ENCODE results near the gene LAMC2.
"Not testable (repeated sequence)": the region's sequence is repeated elsewhere in the genome, so short reads cannot be mapped to it uniquely, and the experiment has no call there.

Gene LAMC2

GRCh38 chr1:183185941-183186490 is at the start of gene LAMC2:
LAMC2 (plus strand) TSS chr1:183186264; CDS start chr1:183186353, 89 bp downstream.
- DNase-seq (ENCODE audit: low read depth) = no peak

- DNase-seq (ENCODE audit: low read depth) = no peak
These were observed 48.3 kb upstream of the LAMC2 start for GRCh38 chr1:183137782-183138181.

- DNase-seq (ENCODE audit: low read depth) = peak; percentile 29
These were observed 47.8 kb upstream of the LAMC2 start for GRCh38 chr1:183138301-183138700.

- DNase-seq (ENCODE audit: low read depth) = no peak
These were observed 46.7 kb upstream of the LAMC2 start for GRCh38 chr1:183139281-183139942.

- no peak for DNase-seq (ENCODE audit: low read depth)
These were observed 45.4 kb upstream of the LAMC2 start for GRCh38 chr1:183140633-183141032.

GRCh38 chr1:183142171-183142570 is 43.9 kb upstream of the LAMC2 start:
- no peak for DNase-seq (ENCODE audit: low read depth)

GRCh38 chr1:183143576-183144315 is 42.3 kb upstream of the LAMC2 start:
- no peak for DNase-seq (ENCODE audit: low read depth)

- DNase-seq (ENCODE audit: low read depth) = no peak
These were observed 41.3 kb upstream of the LAMC2 start for GRCh38 chr1:183144752-183145151.

- no peak for DNase-seq (ENCODE audit: low read depth)
These were observed 38.3 kb upstream of the LAMC2 start for GRCh38 chr1:183147735-183148134.

- peak; percentile 50 for DNase-seq (ENCODE audit: low read depth)
These were observed 37.5 kb upstream of the LAMC2 start for GRCh38 chr1:183148599-183148998.

GRCh38 chr1:183149273-183149672 is 36.8 kb upstream of the LAMC2 start:
- no peak for DNase-seq (ENCODE audit: low read depth)

GRCh38 chr1:183150032-183150431 is 36.0 kb upstream of the LAMC2 start:
- not testable (repeated sequence) for DNase-seq (ENCODE audit: low read depth)

- no peak for DNase-seq (ENCODE audit: low read depth)
These were observed 35.6 kb upstream of the LAMC2 start for GRCh38 chr1:183150445-183150844.

- no peak for DNase-seq (ENCODE audit: low read depth)
These were observed 33.9 kb upstream of the LAMC2 start for GRCh38 chr1:183152180-183152579.

- DNase-seq (ENCODE audit: low read depth) = no peak
These were observed 30.1 kb upstream of the LAMC2 start for GRCh38 chr1:183155939-183156338.

- no peak for DNase-seq (ENCODE audit: low read depth)
These were observed 26.1 kb upstream of the LAMC2 start for GRCh38 chr1:183159960-183160359.

GRCh38 chr1:183161391-183161790 is 24.7 kb upstream of the LAMC2 start:
- no peak for DNase-seq (ENCODE audit: low read depth)

- peak; percentile 89 for DNase-seq (ENCODE audit: low read depth)
These were observed 22.7 kb upstream of the LAMC2 start for GRCh38 chr1:183163316-183163715.

- DNase-seq (ENCODE audit: low read depth) = no peak
These were observed 21.7 kb upstream of the LAMC2 start for GRCh38 chr1:183164340-183164739.

GRCh38 chr1:183164963-183165362 is 21.1 kb upstream of the LAMC2 start:
- no peak for DNase-seq (ENCODE audit: low read depth)

GRCh38 chr1:183165456-183165855 is 20.6 kb upstream of the LAMC2 start:
- DNase-seq (ENCODE audit: low read depth) = no peak

GRCh38 chr1:183166454-183166853 is 19.6 kb upstream of the LAMC2 start:
- DNase-seq (ENCODE audit: low read depth) = no peak

- no peak for DNase-seq (ENCODE audit: low read depth)
These were observed 18.4 kb upstream of the LAMC2 start for GRCh38 chr1:183167676-183168075.

Data from stromal cell of bone marrow (primary cell).